GM12872 (cell line): ENCODE data around the gene DDIT3.

Experiments used
- TF ChIP-seq, protein P1 (sequence below): IDR thresholded peaks from 3 replicates; pipeline ENCODE4 v1.5.1; 2011; ENCODE audit warnings: low read depth, mild to moderate bottlenecking, low read length, moderate library complexity; ENCODE audit not compliant: insufficient read depth

The DDIT3 gene

DNA sequence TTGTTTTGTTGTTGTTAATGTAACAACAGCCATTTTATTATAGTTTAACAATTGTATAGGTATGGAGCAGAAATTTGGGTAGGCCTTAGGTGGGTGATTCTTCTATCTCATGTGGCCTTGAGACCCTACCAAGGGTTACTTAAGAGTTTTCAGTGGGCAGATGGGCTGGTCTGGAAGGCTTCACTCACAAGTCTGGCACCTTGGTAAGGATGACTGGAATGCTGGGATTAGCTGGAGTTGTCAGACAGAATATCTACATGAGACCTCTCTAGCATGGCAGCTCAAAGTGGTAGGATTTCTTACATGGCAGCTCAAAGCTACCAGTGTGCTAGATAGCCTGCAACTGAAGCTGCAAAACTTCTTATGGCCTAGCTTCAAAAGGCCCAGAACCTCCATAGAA lies 34.6 kb downstream of the DDIT3 start:
- TF ChIP-seq, protein P1, sequence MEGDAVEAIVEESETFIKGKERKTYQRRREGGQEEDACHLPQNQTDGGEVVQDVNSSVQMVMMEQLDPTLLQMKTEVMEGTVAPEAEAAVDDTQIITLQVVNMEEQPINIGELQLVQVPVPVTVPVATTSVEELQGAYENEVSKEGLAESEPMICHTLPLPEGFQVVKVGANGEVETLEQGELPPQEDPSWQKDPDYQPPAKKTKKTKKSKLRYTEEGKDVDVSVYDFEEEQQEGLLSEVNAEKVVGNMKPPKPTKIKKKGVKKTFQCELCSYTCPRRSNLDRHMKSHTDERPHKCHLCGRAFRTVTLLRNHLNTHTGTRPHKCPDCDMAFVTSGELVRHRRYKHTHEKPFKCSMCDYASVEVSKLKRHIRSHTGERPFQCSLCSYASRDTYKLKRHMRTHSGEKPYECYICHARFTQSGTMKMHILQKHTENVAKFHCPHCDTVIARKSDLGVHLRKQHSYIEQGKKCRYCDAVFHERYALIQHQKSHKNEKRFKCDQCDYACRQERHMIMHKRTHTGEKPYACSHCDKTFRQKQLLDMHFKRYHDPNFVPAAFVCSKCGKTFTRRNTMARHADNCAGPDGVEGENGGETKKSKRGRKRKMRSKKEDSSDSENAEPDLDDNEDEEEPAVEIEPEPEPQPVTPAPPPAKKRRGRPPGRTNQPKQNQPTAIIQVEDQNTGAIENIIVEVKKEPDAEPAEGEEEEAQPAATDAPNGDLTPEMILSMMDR: no peak

DNA sequence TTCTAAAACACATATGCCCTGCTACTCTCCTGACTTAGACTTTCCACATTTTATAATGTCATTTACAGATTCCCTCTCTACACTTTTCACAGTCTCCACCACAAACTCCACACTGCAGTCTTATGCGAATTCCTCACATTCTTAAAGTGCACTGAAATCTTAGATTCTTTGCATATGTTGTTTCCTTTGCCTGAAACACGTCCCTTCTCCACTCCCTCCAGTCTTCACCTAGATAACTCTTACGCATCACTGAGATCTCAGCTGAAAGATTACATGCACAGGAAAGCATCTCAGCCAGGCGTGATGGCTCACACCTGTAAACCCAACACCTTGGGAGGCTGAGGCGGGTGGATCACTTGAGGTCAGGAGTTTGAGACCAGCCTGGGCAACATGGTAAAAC lies 36.8 kb downstream of the DDIT3 start:
- TF ChIP-seq, protein P1: no peak

DNA sequence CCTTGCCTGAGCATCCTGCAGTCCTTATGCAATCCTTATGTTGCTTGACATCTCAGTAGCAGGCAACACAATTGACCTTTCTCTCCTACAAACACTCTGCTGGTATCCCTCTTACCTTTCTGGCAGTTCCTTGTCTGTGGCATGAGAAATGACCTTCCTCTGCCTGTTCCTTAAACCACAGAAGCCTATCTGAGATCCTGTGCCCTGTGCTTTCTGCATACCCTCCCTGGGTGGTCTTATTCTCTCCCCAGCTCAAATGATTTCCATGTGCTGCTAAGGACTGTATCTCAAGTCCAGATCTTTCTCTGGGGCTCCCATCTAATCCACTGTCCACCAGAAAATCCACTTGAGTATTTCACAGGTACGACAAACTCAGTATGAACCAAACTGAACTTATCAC lies 38.6 kb downstream of the DDIT3 start:
- TF ChIP-seq, protein P1: no peak

- TF ChIP-seq, protein P1: no peak
These were observed 40.8 kb downstream of the DDIT3 start, which contains the start of gene ARHGAP9 for GRCh38 chr12:57479376-57480115. TSS of gene ARHGAP9 (minus strand) at chr12:57479866. CDS start at chr12:57479406, 460 bp downstream.

DNA sequence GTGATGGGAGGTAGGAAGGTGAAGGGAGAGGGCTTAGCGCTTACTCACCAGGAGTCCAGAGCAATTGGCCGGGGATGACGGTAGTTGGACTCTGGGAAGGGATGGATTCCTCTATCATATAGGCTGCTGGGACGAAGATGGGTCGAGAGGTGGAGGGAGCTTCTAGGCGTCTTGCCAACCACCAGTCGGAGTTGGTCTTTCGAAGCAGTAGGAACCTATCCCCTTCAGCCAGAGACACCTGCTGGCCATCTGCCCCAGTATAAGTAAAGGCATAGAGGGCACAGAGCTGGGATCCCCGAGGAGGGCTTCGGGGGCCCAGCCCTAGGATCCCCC lies 41.3 kb downstream of the DDIT3 start:
- TF ChIP-seq, protein P1: 0 out of 3 replicates have a peak, but pooled peaks have one; percentile 8

DNA sequence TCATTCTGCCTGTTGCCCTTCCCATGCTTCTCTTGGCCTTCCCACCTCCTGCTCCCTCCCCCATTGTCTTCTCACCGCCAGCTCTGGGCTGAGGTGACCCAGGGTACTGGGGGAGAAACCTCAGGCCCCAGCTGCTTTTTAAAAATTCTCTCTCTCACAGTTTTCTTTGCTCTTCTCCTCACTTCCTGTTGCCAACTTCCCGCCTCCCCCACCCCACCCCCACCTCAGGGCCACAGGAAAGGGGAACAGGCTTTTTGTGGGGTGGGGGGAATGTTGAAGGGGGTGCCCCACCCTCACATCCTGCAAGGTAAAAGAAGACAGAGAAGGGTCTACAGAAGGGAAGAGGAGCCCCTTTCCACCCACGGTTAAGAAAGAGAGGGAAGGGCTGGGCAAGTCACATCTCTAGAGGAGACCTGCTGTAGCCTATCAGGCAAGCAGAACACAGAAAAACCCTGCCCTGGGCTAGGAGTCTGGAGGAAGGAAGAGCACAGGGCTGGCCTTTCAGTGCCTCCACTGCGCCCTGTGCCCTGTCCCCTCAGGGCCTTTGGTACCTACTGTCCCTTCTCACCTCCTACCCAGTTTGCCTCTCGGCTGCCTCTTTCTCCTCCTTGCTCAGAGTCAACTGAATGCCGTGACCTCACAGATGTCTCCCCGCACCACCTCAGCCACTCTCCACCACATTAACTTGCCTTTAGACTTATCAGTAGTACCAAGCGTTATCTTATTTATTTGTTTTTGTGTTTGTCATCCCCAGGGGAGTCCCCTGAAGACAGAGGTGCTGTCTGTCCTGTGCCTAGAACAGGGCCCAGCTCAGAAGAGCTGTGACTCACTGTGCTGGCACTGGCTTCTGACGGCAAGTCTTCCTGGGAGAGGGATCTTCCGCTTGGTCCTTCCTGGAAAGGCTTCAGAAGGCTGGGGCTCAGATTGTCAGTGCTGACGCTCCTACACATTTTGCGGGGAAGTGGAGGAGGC lies 42.3 kb downstream of the DDIT3 start:
- TF ChIP-seq, protein P1: no peak

DNA sequence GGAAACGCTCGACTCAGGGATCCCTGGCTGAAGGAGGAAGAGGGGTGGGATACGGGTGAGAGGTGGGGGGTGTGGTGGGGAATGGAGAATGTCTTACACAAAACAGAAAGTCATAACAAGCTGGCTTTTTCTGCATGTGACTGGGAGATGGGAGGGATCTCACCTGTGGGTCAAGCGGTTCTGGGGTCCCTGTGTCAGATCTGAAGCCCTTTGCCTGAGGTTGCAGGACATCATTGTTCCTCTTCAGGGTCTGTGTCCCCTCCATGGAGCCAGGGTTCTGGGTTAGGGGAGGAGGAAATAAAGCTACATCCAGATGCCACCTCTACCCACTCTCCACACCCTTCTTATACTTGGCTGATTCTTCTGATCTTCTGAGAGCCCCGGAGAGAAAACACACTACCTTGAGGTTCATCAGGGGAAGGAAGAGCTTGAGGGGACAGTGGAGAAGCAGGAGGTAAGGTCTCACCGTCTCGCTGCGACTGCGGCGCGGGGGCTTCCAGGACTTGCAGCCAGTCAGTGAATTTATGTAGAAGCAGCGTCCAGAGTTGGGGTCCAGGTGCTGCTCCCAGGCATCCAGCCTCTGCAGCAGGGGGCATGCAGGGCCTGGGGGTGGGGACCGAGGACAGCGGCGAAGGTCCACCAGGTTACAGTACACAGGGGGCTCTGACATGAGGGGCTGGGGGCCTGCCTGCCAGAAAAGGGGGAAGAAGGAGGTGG lies 43.2 kb downstream of the DDIT3 start:
- TF ChIP-seq, protein P1: no peak
